Glomerular visceral epithelial cell (primary cell): ENCODE results near the gene TRIP12.
A peak's percentile ranks its signal among the peaks of the same experiment; 100 is the strongest.
"Not testable (repeated sequence)": the region's sequence is repeated elsewhere in the genome, so short reads cannot be mapped to it uniquely, and the experiment has no call there.

ENCODE experiments used
- DNase-seq: peaks from one replicate; pipeline ENCODE4 v3.0.0-alpha.2; 2016; ENCODE audit errors: extremely low spot score

TRIP12 gene

GRCh38 chr2:229920011-229920641, 1.7 kb downstream of the TRIP12 start:
- peak; percentile 28 for DNase-seq

DNA sequence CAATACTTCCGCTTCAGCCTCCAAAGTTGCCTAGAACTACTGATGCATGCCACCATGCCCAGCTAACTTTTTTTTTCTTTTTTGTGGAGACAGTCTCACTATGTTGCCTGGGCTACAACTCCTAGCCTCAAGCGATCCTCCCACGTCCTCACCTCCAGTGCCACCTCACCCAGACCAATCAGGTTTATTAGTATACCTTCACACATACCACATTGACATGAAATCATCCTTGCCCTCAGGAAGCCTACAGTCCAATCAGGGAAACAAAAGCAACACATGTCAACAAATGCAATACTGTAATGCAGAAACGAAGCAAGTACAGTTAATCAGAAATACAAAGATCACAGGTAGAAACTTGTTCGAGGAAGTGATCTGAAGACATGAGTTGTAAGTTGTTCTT, 4.0 kb downstream of the TRIP12 start:
- DNase-seq: no peak

- no peak for DNase-seq
Measured at GRCh38 chr2:229914171-229914570, 7.6 kb downstream of the TRIP12 start.

GRCh38 chr2:229910832-229911412, 10.9 kb downstream of the TRIP12 start:
- DNase-seq: no peak

DNA sequence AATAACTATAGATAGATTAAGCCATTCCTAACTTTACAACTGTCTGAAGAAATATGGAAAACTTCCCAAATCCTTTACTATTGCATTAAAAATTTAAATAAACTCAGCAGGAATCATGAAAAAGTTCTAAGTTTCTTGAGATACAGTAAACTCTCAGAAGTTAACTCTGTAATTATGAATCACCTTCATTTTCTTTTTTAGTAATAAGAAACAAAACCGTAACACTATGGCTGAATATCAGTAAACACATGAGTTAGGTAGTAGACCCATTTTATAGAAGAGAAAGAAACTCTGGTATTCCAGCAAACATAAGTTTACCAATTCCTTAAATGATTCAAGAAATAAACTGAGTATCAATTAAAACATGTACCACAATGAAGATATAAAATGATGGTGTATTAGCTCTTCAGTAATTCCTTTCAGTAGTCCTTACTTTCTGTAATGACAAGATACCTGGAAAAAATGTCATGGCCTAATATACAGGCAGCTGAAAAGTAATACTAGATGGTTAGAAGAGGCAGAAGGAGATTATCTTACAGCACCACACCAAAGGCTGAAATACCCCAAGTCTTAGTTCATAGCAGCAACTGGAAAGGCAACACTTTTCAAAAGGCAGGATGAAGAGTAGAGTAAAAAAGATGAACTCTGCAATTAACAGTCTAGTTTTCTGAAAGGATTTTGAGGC, 11.5 kb downstream of the TRIP12 start:
- no peak for DNase-seq

DNA sequence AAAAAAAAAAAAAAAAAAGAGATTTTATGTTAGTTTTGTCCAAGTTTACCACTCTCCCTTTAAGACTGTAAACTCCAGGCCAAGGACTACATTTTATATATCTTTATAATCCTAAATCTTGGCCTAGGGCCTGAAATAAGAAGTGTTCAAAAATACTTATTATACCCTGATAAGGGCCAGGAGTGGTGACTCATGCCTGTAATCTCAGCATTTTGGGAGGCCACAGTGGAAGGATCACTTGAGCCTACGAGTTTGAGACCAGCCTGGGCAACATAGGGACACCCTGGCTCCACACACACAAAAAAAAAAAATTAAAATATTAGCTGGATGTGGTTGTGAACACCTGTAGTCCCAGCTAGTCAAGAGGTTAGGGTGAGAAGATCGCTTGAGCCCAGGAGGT, 12.7 kb downstream of the TRIP12 start:
- DNase-seq: no peak

DNA sequence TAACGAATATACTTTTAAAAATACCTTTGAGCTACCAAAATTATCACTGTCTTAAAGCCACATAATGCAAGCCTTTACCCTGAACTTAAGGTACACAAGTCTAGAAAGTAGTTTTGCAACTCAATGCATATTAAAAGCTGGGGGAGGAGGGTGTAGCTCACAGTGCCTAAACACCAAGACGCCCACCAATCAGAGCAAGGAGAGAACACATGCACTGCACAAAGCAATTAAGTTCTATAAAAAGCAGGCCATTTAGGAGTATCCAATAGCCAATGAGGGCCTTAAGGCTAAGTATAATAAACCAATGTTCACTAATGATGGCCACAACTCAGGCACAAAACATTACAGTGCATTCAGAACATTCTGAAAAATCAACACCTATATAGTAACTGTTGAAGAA, 16.2 kb downstream of the TRIP12 start:
- DNase-seq: no peak

- DNase-seq: no peak
Measured at GRCh38 chr2:229903037-229903436, 18.8 kb downstream of the TRIP12 start.

DNA sequence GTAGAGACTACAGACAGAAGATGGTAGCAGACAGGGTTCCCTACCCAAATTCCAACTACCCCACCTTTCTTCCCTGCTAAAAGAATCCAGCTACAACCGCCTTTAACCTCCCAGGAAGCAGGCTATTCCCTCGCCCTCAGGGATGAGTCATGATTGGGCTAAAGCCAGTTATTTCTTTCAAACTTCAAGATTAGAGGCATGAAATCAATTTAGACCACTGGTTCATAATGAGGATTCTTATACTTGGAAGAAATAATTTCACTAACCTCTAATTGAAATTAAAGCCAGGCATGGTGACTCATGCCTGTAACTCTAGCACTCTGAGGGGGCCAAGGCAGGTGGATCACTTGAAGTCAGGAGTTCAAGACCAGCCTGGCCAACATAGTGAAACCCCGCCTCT, 20.0 kb downstream of the TRIP12 start:
- peak; percentile 77 for DNase-seq

GRCh38 chr2:229900514-229900913, 21.3 kb downstream of the TRIP12 start:
- not testable (repeated sequence) for DNase-seq

DNA sequence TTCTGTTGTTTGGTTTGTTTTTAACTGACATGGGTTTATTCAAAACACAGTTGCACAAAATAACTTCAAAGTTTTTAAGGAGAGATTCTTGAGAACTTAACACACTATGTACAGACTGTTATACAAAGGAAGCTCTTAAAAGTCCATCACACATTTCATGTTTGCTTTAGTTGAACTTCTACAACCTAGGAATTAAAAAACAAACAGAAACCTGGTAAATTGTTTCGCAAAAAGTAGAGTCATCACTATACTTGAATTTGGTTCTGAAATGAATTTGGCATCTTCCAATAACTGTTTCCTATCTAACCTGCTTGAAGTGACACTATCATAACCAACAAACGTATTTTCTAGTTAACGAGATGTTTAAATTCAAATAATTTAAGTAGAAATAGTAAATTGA, 21.8 kb downstream of the TRIP12 start:
- no peak for DNase-seq

DNA sequence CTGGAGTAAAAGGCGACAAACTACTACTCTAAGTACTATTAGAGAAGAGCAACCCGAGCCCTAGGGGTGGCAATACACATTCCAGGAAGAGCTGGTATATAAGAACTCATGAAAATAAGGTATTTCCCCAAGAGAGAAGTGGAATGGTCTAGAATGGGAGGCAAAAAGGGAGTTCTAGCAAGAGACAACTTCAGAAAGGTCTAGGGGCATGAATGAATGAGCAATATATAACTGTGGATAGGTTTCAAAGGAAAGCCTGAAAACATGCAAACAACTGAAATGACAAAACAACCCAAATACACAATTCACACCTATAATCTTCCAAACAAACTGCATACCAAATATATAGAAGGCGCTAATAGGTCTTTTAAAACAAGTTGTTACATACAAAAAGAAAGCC, 22.2 kb downstream of the TRIP12 start:
- no peak for DNase-seq

DNA sequence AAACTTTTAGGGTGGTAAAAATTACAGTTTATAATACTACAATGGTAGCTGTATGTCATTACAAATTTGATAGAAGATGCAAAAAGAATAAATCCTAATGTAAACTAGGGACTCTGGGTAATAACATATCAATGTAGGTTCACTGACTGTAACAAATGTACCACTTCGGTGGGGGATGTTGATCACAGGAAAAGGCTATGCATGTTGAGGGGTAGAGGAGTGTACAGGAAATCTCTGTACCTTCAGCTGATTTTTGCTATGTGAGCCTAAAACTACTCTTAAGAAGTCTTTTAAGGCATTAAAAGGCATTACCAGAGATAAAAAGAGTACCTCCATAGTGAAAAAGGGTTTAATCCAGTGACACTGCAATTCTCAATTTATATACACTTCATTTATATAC, 25.0 kb downstream of the TRIP12 start:
- DNase-seq: no peak

DNA sequence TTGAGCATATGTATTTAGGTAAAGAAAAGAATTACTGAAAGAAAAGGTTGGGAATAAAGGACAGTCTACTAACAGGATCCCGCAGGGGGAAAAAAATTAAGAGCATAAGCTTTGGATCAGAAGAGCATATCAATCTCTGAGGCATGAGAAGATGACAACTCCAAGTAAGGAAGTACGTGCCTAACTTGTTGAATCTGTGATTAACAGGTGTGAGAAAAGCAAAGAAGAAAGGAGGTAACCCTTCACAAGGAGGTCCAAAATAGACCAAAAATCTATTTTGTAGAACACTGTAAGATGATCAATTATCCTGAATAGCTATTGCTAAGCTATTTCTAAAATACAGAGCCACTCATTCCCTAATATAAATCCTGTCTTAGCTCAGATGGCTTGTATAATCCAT, 32.8 kb downstream of the TRIP12 start:
- no peak for DNase-seq

DNA sequence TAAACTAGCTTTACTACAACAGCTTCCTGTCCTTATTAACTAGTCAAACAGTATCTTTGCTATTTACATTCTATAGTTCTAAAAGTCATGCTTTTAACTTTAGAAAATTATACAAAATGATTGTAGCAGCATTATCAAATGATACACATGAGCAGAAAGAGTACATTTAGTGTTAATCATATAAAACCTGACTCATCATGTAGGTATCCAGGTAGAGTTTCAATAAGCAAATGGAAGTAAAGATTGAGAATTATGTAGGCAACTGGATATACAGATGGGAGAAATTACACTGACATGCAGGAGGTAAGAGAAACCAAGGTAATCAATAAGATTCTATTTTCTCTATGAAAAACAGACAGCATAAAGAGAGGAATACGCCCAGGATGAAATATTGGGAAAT, 33.8 kb downstream of the TRIP12 start:
- no peak for DNase-seq

GRCh38 chr2:229887441-229887840, 34.4 kb downstream of the TRIP12 start:
- DNase-seq: no peak

DNA sequence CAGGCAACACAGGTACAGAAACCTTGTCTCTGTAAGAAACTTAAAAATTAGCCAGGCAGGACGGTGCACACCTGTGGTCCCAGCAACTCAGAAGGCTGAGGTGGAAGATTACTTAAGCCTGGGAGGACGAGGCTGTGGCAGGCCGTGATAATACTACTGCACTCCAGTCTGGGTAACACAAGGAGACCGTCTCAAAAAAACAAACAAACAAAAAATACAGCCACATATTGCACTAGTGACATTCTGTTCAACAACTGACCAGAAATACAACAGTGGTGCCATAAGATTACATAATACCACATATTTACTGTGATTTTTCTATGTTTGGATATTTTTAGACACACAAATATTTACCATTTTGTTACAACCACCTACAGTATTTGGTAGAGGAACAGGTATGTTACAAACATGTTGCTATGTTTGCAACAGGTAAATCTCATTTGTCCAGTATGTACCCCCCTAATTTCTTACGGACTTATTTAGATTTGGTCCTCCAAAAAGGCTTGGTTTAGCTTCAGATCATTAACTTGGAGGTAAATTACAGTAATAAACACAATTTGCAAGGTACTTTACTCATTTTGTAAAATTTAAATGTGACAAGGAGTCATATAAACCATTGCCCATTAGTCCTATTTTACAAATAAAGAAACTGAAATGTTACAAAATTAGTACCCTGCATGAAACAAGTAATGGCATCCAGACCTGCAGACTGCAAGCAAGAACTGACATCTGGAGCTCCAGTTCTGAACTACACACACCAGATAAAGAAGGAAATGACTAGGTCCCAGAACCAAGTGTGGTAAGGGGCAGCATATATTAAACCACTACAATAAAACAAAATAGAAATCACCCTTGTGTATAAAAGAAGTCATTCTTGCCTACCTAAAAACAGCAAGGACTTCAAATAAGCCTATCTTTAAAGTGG, 36.8 kb downstream of the TRIP12 start:
- DNase-seq: no peak

DNA sequence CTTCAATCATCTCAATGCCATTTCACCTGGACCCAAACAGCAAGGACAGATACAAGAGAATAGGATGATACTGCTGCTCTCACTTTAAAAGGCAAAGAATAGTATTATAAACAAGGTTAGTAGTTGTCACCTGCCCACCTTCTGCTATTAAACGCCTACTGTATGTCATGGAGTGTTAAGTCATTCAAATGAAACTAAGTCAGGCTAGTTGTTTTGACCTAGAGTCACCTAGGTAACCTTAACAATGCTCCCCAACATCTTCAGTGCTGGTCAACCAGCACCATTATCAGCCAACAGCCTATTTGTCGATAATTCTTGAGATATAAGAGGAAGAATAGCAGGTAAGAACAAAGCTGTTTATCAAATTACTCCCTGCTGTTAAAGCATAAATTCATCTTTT, 39.2 kb downstream of the TRIP12 start:
- DNase-seq: no peak

- no peak for DNase-seq
Measured at GRCh38 chr2:229880892-229881586, 40.8 kb downstream of the TRIP12 start.

GRCh38 chr2:229879191-229879950, 42.4 kb downstream of the TRIP12 start:
- DNase-seq: no peak

DNA sequence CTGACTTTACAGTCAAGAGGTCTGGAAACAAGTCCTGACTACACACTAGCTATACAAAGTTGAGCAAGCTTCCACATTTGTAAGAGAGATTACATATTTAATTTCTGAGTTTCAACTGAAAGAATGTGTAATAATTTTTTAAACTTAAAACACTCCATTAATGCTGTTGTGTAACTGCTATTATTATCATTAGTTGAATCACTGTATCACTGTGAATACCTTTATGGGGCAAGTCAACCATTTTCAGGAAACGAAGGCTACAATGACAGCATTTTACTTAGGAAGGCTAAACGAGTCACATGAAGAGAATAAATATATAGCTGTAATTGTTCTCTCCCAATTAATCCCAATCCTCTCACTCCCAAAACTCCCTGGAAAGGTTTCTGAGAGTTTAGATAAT, 46.3 kb downstream of the TRIP12 start:
- no peak for DNase-seq
